AG09309 (cell line): ENCODE data around the gene FBXW12.
A peak's percentile ranks its signal among the peaks of the same experiment; 100 is the strongest.

Source experiments
- DNase-seq: peaks from one replicate; pipeline ENCODE4 v3.0.0-alpha.2; 2010; ENCODE audit warnings: low read depth
- H3K4me3 ChIP-seq: 2 replicates; pipeline ENCODE4 v1.5.1; 2011; ENCODE audit warnings: mild to moderate bottlenecking, low read depth, low read length, moderate library complexity; ENCODE audit not compliant: control insufficient read depth
- TF ChIP-seq, protein P1 (sequence below): IDR thresholded peaks from 2 replicates; pipeline ENCODE4 v1.5.1; 2011; ENCODE audit warnings: mild to moderate bottlenecking, low read depth, low read length, inconsistent platforms; ENCODE audit not compliant: insufficient read depth, control insufficient read depth; ENCODE audit errors: missing control alignments

The FBXW12 gene

DNA sequence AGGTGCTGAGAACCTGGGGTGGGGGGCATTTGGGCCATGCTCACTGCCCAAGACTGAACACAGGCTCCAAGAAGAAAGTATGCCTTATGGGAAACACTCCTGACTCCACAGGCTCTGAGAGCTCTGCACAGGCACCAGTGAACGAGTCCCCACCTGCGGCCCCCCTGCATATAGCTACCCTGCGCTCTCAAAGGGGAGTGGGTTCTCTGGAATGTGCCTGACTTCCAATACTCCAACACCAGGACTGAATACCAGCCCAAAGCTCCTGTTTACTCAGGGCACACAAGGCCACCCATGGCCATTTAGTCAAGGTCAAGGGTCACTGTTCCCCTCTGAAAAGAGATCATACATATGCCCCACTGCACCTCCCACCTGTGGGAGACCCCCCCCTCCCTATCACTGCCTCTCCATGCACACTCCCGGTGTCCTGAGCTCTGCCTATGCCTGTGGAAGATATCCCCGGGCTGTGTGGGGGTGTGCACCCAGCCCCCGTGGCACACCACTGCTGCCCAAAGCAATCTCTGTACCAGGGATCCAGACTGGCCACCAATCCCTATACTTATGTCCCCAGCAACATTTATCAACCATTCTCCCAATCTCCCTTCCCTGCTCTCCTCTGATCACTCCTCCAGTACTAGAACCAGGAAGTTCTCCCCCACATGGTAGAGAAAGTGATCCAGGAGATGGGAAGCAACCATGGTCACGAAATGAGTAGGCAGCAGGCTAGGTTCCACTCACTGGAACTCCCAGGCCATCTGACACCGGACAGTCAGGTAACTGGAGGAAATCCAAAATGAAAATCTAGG, 59.4 kb downstream of the FBXW12 start:
- no peak overlapping the region for H3K4me3 ChIP-seq

GRCh38 chr3:48432411-48433371, 60.7 kb downstream of the FBXW12 start:
- TF ChIP-seq, protein P1, sequence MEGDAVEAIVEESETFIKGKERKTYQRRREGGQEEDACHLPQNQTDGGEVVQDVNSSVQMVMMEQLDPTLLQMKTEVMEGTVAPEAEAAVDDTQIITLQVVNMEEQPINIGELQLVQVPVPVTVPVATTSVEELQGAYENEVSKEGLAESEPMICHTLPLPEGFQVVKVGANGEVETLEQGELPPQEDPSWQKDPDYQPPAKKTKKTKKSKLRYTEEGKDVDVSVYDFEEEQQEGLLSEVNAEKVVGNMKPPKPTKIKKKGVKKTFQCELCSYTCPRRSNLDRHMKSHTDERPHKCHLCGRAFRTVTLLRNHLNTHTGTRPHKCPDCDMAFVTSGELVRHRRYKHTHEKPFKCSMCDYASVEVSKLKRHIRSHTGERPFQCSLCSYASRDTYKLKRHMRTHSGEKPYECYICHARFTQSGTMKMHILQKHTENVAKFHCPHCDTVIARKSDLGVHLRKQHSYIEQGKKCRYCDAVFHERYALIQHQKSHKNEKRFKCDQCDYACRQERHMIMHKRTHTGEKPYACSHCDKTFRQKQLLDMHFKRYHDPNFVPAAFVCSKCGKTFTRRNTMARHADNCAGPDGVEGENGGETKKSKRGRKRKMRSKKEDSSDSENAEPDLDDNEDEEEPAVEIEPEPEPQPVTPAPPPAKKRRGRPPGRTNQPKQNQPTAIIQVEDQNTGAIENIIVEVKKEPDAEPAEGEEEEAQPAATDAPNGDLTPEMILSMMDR: peak; percentile 11
- no peak overlapping the region for H3K4me3 ChIP-seq
- DNase-seq: no peak

More for the DNA sequence above, 59.4 kb downstream of the FBXW12 start:
- TF ChIP-seq, protein P1: no peak
- no peak for DNase-seq

- DNase-seq: no peak
- no peak overlapping the region for H3K4me3 ChIP-seq
- TF ChIP-seq, protein P1: no peak
These were observed 61.6 kb downstream of the FBXW12 start for GRCh38 chr3:48433472-48434118.

GRCh38 chr3:48434591-48435222, 62.7 kb downstream of the FBXW12 start:
- TF ChIP-seq, protein P1: no peak
- no peak for DNase-seq
- no peak overlapping the region for H3K4me3 ChIP-seq

DNA sequence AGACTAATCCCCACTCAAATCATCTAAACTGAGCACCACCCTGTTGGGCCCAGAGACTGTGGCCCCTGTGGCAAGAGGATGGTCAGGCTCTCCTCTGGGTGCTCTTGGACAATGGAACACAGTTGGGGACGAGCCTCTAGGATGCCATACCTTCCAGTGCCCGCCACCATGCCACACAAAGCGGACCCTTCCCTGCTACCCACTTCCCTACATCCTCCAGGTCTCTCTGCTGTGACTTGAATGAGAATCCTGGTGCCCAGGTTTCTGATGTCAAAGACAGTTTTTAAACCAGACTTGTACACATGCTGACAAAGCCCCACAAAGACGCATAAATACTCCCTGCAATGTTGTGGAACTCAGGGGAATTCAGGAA, 63.2 kb downstream of the FBXW12 start:
- DNase-seq: no peak
- TF ChIP-seq, protein P1: no peak
- H3K4me3 ChIP-seq: no peak overlapping the region
